Myometrial cell (primary cell): ENCODE results near the gene GUCA1C. TPM values are rescaled to one million over a fixed set of nuclear protein-coding genes. Genes with fewer than 3 reads are reported as not detected.

Experiments used
- total RNA-seq: library from RNA; depleted of rRNA; stranded (reverse); fragments of >200 nt; gene quantifications from 2 replicates; pipeline ENCODE4 v1.2.3, GENCODE V29; 2015

The GUCA1C gene
- not detected in 2 replicates for total RNA-seq

GRCh38 chr3:108953700-108954099 lies at the start of gene GUCA1C:
TSS of gene GUCA1C (minus strand) at chr3:108953879. CDS start at chr3:108953762, 117 bp downstream.

Other genes starting within 250 kb of the GUCA1C start
- gene RETNLB, start 196.5 kb downstream of the GUCA1C start, total RNA-seq = not detected in 2 replicates
- gene TRAT1, start 131.1 kb downstream of the GUCA1C start, total RNA-seq = not detected in 2 replicates
- not detected in 2 replicates for gene MORC1, start 164.3 kb upstream of the GUCA1C start, total RNA-seq
- gene C3orf85, start 182.8 kb upstream of the GUCA1C start, total RNA-seq = not detected in 2 replicates